Adrenal gland (tissue), 5 donors: ENCODE data around the gene HSD17B12.

Experiments
- POLR2A ChIP-seq, 2 donors: fragments of 450-650 bp; IDR thresholded peaks; one replicate each; pipeline ENCODE4 v1.6.1; 2017; ENCODE audit warnings: antibody characterized with exemption in 2 of 2, mild to moderate bottlenecking in 2 of 2, moderate library complexity in 1 of 2
- TF ChIP-seq, protein P1 (sequence below), 6 experiments: fragments of 450-650 bp in 4 of 6; fragments of 200-600 bp in 2 of 6; sonication (generic) in 1 of 6; IDR thresholded peaks; 1 replicate in 5 of 6; 2 replicates in 1 of 6; pipeline versions ENCODE4 v1.5.1 to v1.8.0; 2016 to 2021; ENCODE audit warnings: antibody characterized with exemption in 6 of 6, mild to moderate bottlenecking in 2 of 6, moderate library complexity in 1 of 6
- donor health status: DM: no; HTN: no; CAD: no.

DNA sequence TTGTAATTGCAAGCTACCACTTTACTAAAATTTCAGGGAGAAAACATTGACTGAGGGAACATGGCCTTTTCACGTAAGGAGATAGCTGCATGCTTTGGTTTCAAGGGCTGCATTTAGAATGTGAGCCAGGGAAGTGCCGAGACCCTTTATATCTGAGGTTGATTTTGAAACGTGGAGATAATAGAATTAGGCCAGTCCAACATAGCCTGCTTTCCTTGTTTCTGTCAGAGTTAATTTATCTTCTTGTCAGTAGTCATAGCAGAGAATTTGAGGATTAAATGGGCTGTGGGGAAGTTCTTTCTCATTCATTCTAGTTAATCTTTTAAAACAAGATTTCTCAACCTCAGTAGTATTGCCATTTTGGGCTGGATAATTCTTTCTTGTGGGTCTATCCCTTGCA, 212.3 kb downstream of the HSD17B12 start:
- TF ChIP-seq, protein P1, sequence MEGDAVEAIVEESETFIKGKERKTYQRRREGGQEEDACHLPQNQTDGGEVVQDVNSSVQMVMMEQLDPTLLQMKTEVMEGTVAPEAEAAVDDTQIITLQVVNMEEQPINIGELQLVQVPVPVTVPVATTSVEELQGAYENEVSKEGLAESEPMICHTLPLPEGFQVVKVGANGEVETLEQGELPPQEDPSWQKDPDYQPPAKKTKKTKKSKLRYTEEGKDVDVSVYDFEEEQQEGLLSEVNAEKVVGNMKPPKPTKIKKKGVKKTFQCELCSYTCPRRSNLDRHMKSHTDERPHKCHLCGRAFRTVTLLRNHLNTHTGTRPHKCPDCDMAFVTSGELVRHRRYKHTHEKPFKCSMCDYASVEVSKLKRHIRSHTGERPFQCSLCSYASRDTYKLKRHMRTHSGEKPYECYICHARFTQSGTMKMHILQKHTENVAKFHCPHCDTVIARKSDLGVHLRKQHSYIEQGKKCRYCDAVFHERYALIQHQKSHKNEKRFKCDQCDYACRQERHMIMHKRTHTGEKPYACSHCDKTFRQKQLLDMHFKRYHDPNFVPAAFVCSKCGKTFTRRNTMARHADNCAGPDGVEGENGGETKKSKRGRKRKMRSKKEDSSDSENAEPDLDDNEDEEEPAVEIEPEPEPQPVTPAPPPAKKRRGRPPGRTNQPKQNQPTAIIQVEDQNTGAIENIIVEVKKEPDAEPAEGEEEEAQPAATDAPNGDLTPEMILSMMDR (IDR thresholded peaks at IDR 0.05) = no peak
- TF ChIP-seq POLR2A (IDR thresholded peaks at IDR 0.05) = no peak
